Islet of Langerhans (tissue), 1 donor: ENCODE data around the gene PRSS50.

Experiments used
- FAIRE-seq: peaks from one replicate; lab custom pipeline; 2011; peaks lifted over from hg19 to GRCh38; lab: Jason Lieb, UNC

The PRSS50 gene

GRCh38 chr3:46725621-46726314 is 8.1 kb upstream of the PRSS50 start:
- no peak for FAIRE-seq

DNA sequence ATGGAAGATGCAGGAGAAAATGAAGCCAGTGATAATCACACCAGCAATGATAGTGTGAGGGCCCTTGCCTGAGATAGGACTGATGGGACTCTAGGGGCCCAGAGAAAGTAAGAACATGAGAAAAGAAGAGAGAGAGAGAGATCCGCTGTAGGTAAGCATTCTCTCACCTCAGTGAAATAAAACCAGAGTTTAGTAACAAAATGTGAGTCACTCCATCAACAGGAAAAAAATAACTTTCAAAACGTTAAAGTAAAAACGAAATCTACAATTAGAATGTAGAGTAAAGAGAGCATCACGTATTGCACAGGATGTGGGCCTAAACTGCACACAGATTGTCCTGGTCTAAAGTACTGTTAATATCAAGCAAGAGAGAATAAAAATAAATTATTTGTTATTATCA is 6.8 kb upstream of the PRSS50 start:
- no peak for FAIRE-seq

DNA sequence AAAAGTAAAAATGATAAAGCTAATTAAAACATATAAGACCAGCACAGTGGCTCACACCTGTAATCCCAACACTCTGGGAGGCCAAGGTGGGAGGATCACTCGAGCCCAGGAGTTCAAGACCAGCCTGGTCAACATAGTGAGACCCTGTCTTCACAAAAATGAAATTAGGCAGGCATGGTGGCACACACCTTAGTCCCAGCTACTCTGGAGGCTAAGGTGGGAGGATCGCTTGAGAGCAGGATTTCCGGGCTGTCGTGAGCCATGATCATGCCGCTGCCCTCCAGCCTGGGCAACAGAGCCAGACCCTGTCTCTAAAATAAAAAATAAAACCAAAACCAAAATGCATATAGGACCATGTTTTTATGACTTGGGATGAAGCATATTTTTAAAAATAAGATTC is 4.8 kb upstream of the PRSS50 start:
- FAIRE-seq = no peak

DNA sequence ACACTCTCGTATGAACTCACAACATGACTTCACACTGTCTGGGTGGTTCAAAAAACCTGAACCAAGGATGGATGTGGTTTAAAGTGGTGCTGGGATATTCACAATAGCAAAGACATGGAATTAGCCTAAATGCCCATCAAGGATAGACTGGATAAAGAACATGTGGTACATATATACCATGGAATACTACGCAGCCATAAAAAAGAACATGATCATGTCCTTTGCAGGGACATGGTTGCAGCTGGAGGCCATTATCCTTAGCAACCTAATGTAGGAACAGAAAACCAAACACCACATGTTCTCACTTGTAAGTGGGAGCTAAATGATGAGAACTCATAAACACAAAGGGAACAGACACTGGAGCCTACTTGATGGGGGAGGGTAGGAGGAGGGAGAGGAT is 3.3 kb upstream of the PRSS50 start:
- FAIRE-seq = no peak

DNA sequence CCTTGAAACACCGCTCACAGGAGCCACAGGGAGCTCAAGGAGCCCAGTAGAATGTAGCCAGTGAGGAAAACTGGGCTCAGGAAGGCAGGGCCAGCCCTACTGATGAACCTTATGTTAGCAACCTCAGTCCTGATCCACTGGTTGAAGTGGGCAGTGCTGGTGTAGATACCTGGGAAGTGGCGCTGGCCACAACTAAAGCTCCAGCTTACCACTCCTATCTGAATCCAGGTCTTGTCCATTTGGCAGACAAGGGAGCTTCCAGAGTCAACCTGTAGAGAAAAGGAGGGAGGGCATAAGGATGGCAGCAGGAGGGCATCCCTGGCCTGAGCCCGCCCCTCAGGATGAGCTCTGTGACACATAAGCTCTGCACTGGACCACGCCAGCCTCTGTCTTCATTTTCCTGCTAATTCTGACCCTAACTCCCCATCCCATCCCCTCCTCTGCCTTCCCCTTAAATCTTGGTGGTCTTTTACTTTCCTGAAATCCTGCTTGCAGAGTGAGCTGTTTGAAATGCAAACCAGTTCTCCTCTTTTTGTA is 2.1 kb upstream of the PRSS50 start:
- FAIRE-seq = no peak

DNA sequence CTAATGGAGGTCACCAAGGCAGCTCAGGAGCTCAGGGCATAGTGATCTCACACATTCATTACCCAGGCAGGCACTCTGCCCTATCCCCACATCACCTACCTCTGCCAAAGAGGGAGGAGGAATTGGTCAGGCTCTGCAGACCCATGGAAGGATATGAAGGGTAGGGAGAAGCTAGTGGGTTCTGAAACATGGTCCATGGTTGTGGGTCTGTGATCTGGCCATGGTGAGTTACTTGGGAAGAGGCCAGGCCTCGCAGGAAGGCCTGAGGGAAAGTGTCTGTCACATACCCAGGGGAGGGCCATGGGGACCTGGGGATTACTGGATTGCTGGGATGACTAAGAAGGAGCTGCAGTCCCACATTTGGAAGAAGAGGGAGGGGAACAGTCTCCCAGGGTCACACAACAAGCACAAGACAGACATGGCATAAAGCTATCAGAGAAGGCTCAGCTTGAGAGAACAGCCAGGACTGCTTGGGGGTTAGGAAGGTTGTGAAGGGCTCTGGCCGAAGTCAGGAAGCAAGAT is 1.4 kb upstream of the PRSS50 start:
- no peak for FAIRE-seq

DNA sequence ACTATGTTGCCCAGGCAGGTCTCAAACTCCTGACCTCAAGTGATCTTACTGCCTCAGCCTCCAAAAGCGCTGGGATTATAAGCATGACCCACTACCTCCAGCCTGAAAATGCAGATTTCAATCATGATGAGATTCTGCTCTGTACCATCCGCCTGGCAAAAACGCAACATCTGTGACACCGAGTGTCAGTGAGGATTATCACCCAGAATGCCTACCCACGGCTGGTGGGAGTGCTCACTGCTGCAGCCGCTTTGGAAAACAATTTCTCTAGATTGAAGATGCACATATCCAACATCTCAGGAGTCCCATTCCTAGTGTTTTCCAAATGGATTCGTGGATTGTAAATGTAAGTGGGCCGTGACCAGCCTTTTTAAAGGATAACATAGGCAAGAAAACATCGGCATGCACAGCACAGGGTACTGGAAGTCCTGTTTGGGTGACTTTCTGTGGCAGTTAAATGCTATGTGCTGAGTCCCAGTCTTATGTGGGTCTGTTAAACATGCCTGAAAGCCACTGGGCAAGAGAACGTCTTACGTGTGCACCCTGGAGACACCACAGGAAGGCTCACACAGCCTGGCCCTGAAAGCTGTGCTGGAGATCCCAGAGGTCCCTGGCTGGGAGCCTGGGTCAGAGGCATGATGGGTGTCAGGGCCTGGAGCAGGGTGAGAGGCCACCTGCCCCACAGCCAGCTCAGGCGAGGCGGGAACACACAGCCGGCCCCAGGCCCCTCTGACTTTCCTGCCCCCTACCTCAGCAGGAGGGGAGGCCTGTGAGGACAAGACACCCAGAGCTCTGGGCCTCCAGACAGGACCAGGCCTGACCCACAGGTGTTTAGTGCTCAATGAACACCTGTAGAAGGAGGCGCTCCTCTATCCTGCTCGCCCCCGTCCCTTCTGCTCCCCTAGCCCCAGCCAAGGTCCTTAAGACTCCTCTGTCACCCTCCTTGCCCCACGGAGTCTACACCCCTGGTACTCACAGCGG is 918 bp downstream of the PRSS50 start:
- FAIRE-seq = no peak

GRCh38 chr3:46715507-46716175 is 2.0 kb downstream of the PRSS50 start:
- no peak for FAIRE-seq

DNA sequence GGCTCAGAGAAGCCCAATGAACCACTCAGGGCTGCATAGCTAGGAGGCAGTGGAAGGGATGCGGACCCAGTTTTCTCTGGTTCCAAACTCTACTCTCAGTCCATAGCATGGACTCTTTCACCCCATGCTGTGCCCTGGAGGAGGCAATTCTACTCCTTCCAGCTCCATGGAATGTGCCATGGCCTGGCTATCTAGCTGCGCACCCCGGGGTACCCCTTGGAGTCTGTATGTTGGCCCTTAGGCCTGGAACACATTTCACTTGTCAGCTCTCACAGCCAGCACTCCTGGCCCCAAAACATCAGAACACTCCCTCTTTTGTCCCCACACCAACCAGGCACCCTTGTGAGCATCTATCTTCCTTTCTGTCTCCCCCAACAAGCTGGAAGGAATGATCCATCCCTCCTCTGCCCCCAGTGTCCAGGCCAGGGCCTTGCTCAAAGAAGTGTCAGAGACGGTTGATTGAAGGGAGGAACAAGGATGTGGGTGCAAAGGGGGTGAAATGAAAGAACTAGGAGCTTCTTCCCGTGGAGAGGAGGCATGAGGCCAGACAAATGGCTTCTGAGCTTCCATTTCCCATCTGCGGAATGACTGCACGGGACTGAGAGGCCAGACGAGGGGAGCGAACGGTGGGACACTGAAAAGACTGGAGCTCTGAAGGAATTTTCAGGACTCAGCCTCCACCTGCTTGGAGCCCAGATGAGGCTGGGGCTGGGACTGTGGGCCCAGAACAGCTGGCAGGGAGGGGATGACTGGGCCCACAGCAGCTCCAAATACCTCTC is 2.8 kb downstream of the PRSS50 start:
- no peak for FAIRE-seq

GRCh38 chr3:46713898-46714552 is 3.6 kb downstream of the PRSS50 start:
- no peak for FAIRE-seq

- FAIRE-seq = no peak
Observed at GRCh38 chr3:46713050-46713897, 4.4 kb downstream of the PRSS50 start.

- FAIRE-seq = no peak
Observed at GRCh38 chr3:46712191-46713049, 5.2 kb downstream of the PRSS50 start.

DNA sequence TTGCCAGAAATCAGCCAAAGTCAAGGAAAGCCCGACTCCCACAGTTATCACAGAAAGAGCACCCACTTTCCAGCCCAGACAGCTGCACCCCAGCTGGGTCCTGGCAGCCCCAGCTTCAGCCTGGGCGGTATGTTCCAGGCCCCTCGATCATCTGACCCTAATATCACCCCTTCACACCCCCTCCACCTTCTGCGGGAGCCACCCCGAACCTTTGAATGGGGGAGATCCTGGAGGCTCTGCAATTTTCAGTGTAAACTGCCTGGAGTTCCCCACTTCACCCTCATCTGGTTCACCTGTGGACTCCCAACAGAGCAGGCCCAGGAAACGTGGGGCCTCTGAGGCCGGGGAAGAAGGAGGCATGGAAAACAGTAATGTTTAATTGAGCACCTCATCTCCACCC is 5.9 kb downstream of the PRSS50 start:
- no peak for FAIRE-seq

DNA sequence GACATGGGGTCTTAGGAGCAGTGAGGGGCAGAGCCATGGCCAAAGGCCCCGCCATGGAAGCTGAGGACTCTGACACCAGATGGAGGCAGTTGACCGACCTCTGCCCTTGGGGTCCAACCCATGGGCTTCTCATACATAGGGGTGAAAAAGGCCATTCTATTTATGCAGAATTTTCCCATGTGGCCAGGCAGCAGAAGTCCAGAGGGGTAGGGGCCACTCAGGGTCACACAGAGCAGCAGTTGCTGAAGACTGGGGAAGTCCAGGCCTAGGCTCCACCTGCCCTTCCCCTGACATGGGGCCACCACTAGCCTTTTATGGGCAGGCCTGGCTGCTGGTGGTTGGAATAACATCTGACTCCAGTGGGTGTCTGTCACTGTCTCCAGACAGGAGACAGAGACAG is 6.4 kb downstream of the PRSS50 start:
- FAIRE-seq = no peak

- FAIRE-seq = no peak
Observed at GRCh38 chr3:46710671-46711295, 6.9 kb downstream of the PRSS50 start.

DNA sequence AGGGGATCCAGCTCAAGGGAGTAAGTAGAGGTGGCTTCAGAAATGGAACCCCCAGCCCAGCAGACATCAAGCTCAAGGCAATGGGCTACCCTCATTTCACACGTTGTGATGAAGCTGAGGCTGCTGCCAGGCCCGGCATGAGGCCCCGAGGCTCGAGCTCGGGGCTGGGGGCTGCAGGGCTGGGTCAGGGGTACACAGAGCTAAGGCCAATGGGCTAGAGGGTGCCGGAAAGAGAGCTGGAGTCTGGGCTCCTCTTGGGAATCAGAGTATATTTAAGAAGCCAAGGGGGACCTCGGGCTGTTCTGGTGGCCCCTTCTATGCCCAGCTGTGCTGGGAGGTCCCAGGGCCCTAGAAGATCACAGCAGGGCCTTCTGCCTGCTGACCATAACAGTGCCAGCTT is 7.4 kb downstream of the PRSS50 start:
- FAIRE-seq = no peak

DNA sequence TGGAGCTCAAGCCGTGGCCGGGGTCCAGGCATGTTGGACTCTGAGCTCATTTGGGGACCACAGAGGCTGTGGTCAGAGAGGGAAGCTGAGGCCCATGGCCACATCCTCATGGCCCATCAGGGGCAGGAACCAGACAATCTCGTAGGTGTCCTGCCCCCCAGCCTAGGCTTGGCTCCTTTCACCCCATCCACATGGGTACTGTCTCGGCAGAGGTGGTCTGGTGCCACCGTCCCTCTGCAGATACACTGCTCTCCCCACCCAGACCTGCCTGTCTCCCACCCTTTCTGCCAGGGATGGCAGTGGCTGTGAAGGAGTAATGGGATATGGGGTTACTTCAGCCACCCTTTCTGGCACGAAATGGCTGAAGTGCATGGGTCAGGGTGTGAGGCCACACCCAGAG is 7.9 kb downstream of the PRSS50 start:
- no peak for FAIRE-seq

- no peak for FAIRE-seq
Observed at GRCh38 chr3:46709157-46709654, 8.5 kb downstream of the PRSS50 start.
